ENCODE results near the gene ARID5B. TPM values are rescaled to one million over a fixed set of nuclear protein-coding genes. Genes with fewer than 3 reads are reported as not detected.

Gene ARID5B
- total RNA-seq, 2 donors from 2014 or later = 60.7 to 80.4 TPM

- no peaks in the 10 kb centered on the region for H3K36me3 ChIP-seq
- H3K9me3 ChIP-seq = no peaks in the 10 kb centered on the region
- H3K4me1 ChIP-seq (ENCODE audit: control insufficient read depth in 1 of 2, low read depth in 2 of 2) = peaks cover 0 to 15% of the 10 kb centered on the region in 2 donors
- no peak overlapping the region for H3K4me3 ChIP-seq
- no peak overlapping the region for H3K27ac ChIP-seq
- no peak for TF ChIP-seq CTCF (IDR thresholded peaks at IDR 0.05)
- H3K27me3 ChIP-seq (replicated peaks; ENCODE audit: insufficient read depth) = no peaks in the 10 kb centered on the region
- ATAC-seq (ENCODE audit: insufficient number of reproducible peaks, low FRiP score, low read depth) (no peak), DNase-seq (ENCODE audit: low spot score) (no peak)
These were observed 22.4 kb downstream of the ARID5B start for GRCh38 chr10:61923950-61924274.

- peaks cover 5% of the 10 kb centered on the region for H3K9me3 ChIP-seq
- H3K4me1 ChIP-seq (ENCODE audit: control insufficient read depth in 1 of 2, low read depth in 2 of 2) = peaks cover 3 to 4% of the 10 kb centered on the region in 2 donors
- no peaks in the 10 kb centered on the region for H3K27me3 ChIP-seq (replicated peaks; ENCODE audit: insufficient read depth)
- no peaks in the 10 kb centered on the region for H3K36me3 ChIP-seq
- no peak overlapping the region for H3K27ac ChIP-seq
- no peak for TF ChIP-seq CTCF (IDR thresholded peaks at IDR 0.05)
- no peak for ATAC-seq (ENCODE audit: insufficient number of reproducible peaks, low FRiP score, low read depth)
- H3K4me3 ChIP-seq = no peak overlapping the region
- DNase-seq (ENCODE audit: low spot score) = no peak
These were observed 28.1 kb downstream of the ARID5B start for GRCh38 chr10:61929555-61929954.

GRCh38 chr10:61931620-61932332 is 30.3 kb downstream of the ARID5B start:
- H3K9me3 ChIP-seq = peaks cover 5% of the 10 kb centered on the region

GRCh38 chr10:61933859-61934555 is 32.5 kb downstream of the ARID5B start:
- H3K4me3 ChIP-seq = no peak overlapping the region
- H3K4me1 ChIP-seq (ENCODE audit: control insufficient read depth in 1 of 2, low read depth in 2 of 2) = peaks cover 22 to 26% of the 10 kb centered on the region in 2 donors
- H3K27ac ChIP-seq = peak overlapping the region in 1 of 2 donors; percentile 46
- ATAC-seq (ENCODE audit: insufficient number of reproducible peaks, low FRiP score, low read depth) (no peak), DNase-seq (ENCODE audit: low spot score) (no peak)
- TF ChIP-seq CTCF (IDR thresholded peaks at IDR 0.05) = no peak
- H3K27me3 ChIP-seq (replicated peaks; ENCODE audit: insufficient read depth) = no peaks in the 10 kb centered on the region
- H3K9me3 ChIP-seq = peaks cover 5% of the 10 kb centered on the region
- H3K36me3 ChIP-seq = no peaks in the 10 kb centered on the region

More at GRCh38 chr10:61931620-61932332, 30.3 kb downstream of the ARID5B start:
- Histone ChIP-seq H3K4me3 (no peak overlapping the region), H3K36me3 (no peaks in the 10 kb centered on the region), H3K27ac (no peak overlapping the region), H3K27me3 (replicated peaks; ENCODE audit: insufficient read depth) (no peaks in the 10 kb centered on the region), H3K4me1 (ENCODE audit: control insufficient read depth in 1 of 2, low read depth in 2 of 2) (peaks cover 3 to 4% of the 10 kb centered on the region in 2 donors)
- DNase-seq (ENCODE audit: low spot score) = no peak
- no peak for TF ChIP-seq CTCF (IDR thresholded peaks at IDR 0.05)
- no peak for ATAC-seq (ENCODE audit: insufficient number of reproducible peaks, low FRiP score, low read depth)

GRCh38 chr10:61935077-61935476 is 33.6 kb downstream of the ARID5B start:
- no peak for TF ChIP-seq CTCF (IDR thresholded peaks at IDR 0.05)
- Histone ChIP-seq H3K36me3 (no peaks in the 10 kb centered on the region), H3K27me3 (replicated peaks; ENCODE audit: insufficient read depth) (no peaks in the 10 kb centered on the region), H3K4me1 (ENCODE audit: control insufficient read depth in 1 of 2, low read depth in 2 of 2) (peaks cover 33 to 37% of the 10 kb centered on the region in 2 donors), H3K9me3 (peaks cover 5% of the 10 kb centered on the region), H3K27ac (peak overlapping the region; percentile 14 to 46), H3K4me3 (peak overlapping the region; percentile 15)
- ATAC-seq (ENCODE audit: insufficient number of reproducible peaks, low FRiP score, low read depth) (no peak), DNase-seq (ENCODE audit: low spot score) (no peak)

Measured in thoracic aorta (tissue), 2 donors.